HPDE6-E6E7 (cell line): ENCODE data around the gene CHEK2.
A peak's percentile ranks its signal among the peaks of the same experiment; 100 is the strongest.
"Not testable (repeated sequence)": the region's sequence is repeated elsewhere in the genome, so short reads cannot be mapped to it uniquely, and the experiment has no call there.

ENCODE experiments used
- DNase-seq: peaks from one replicate; pipeline ENCODE4 v3.0.0; 2011; ENCODE audit warnings: missing footprints; ENCODE audit errors: extremely low spot score

CHEK2 gene

GRCh38 chr22:28741200-28741784, 328 bp downstream of the CHEK2 start:
- DNase-seq = peak; percentile 0

GRCh38 chr22:28738876-28739275, 2.7 kb downstream of the CHEK2 start:
- not testable (repeated sequence) for DNase-seq

GRCh38 chr22:28737701-28738100, 3.9 kb downstream of the CHEK2 start:
- DNase-seq = no peak

GRCh38 chr22:28736301-28737155, 5.1 kb downstream of the CHEK2 start:
- no peak for DNase-seq

- no peak for DNase-seq
Measured at GRCh38 chr22:28734393-28734792, 7.2 kb downstream of the CHEK2 start.

GRCh38 chr22:28730179-28730578, 11.4 kb downstream of the CHEK2 start:
- DNase-seq = no peak

- no peak for DNase-seq
Measured at GRCh38 chr22:28728621-28729313, 12.9 kb downstream of the CHEK2 start.

GRCh38 chr22:28728002-28728401, 13.6 kb downstream of the CHEK2 start:
- DNase-seq = no peak

GRCh38 chr22:28718044-28718443, 23.6 kb downstream of the CHEK2 start:
- no peak for DNase-seq

GRCh38 chr22:28716686-28717085, 24.9 kb downstream of the CHEK2 start:
- DNase-seq = no peak

GRCh38 chr22:28715611-28716010, 26.0 kb downstream of the CHEK2 start:
- DNase-seq = no peak

GRCh38 chr22:28714043-28714628, 27.5 kb downstream of the CHEK2 start:
- DNase-seq = no peak

GRCh38 chr22:28711820-28712777, 29.5 kb downstream of the CHEK2 start:
- DNase-seq = peak; percentile 58

GRCh38 chr22:28711341-28711740, 30.3 kb downstream of the CHEK2 start:
- no peak for DNase-seq

GRCh38 chr22:28710576-28711191, 30.9 kb downstream of the CHEK2 start:
- DNase-seq = peak; percentile 36

GRCh38 chr22:28710107-28710506, 31.5 kb downstream of the CHEK2 start:
- no peak for DNase-seq

GRCh38 chr22:28706845-28707244, 34.8 kb downstream of the CHEK2 start:
- no peak for DNase-seq

- no peak for DNase-seq
Measured at GRCh38 chr22:28703436-28703835, 38.2 kb downstream of the CHEK2 start.

GRCh38 chr22:28702891-28703290, 38.7 kb downstream of the CHEK2 start:
- DNase-seq = no peak

- not testable (repeated sequence) for DNase-seq
Measured at GRCh38 chr22:28693041-28693760, 48.4 kb downstream of the CHEK2 start.
